Measurements from ENCODE around the gene MRPS18A.

GRCh38 chr6:43724914-43725642, 37.5 kb upstream of the MRPS18A start:
- no peak for TF ChIP-seq EZH2phosphoT487 (IDR thresholded peaks at IDR 0.05; ENCODE audit: insufficient read depth, low read depth)
- TF ChIP-seq EZH2 (IDR thresholded peaks at IDR 0.05; ENCODE audit: insufficient read depth, poor library complexity, severe bottlenecking): no peak

All from GM23248 (cell line).